ENCODE results near the gene TCERG1L.

TCERG1L gene

DNA sequence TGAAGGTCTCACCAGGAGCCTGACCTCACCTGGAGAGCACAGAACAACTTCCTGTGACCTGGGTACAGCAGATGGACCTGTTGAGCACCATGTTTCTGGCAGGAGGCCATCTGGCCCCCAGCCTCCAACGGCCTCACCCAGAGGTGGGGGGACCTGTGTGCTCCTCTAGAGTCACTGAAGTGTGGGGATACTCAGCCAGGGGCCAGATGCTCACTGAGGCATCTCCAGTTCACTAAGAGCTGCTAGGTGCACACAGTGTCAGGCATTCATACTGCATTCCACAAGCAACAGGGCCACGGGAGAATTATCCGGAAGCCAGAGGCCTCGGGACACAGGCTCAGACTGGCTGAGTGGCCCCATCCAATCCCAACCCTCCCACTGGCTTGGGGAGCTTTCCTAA, 161.4 kb downstream of the TCERG1L start:
- H3K9me3 Mint-ChIP-seq, result peaks cover 10% of the 10 kb centered on the region
- no peaks in the 10 kb centered on the region for H3K27me3 Mint-ChIP-seq
- H3K4me3 Mint-ChIP-seq, result no peak overlapping the region
- no peak for DNase-seq
- H3K36me3 Mint-ChIP-seq (ENCODE audit: low read depth), result no peaks in the 10 kb centered on the region
- H3K4me1 Mint-ChIP-seq (ENCODE audit: low read depth), result no peaks in the 10 kb centered on the region
- no peak overlapping the region for H3K27ac Mint-ChIP-seq

DNA sequence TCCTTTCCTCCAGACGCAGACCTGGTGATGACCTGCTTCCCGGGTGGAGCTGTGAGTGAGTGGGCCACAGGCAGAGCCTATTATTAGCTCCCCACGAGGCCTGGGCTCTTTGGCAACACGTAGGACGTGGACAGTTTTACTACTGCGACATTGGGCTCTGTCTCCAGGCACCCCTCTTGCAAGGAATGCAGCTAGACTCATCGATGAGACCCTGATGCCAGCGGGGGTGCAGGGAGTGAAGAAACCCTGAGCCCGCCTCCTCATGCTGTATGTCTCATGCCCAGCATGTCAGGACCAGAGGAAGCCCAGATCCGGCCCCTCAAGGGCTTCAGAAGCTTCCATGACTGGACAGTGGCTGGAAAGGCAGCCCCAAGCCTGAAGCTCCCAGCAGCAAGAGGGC, 161.9 kb downstream of the TCERG1L start:
- Mint-ChIP-seq H3K4me3 (no peak overlapping the region), H3K36me3 (ENCODE audit: low read depth) (no peaks in the 10 kb centered on the region), H3K9me3 (peaks cover 10% of the 10 kb centered on the region), H3K27ac (no peak overlapping the region), H3K4me1 (ENCODE audit: low read depth) (no peaks in the 10 kb centered on the region), H3K27me3 (no peaks in the 10 kb centered on the region)
- no peak for DNase-seq

- Mint-ChIP-seq H3K36me3 (ENCODE audit: low read depth) (no peaks in the 10 kb centered on the region), H3K27ac (no peak overlapping the region), H3K27me3 (no peaks in the 10 kb centered on the region), H3K9me3 (peaks cover 10% of the 10 kb centered on the region), H3K4me1 (ENCODE audit: low read depth) (no peaks in the 10 kb centered on the region), H3K4me3 (no peak overlapping the region)
- DNase-seq, result no peak
Observed at GRCh38 chr10:131149111-131149510, 162.4 kb downstream of the TCERG1L start.

GRCh38 chr10:131148270-131148669, 163.3 kb downstream of the TCERG1L start:
- no peak overlapping the region for H3K4me3 Mint-ChIP-seq
- no peaks in the 10 kb centered on the region for H3K36me3 Mint-ChIP-seq (ENCODE audit: low read depth)
- H3K27ac Mint-ChIP-seq, result no peak overlapping the region
- no peaks in the 10 kb centered on the region for H3K4me1 Mint-ChIP-seq (ENCODE audit: low read depth)
- H3K27me3 Mint-ChIP-seq, result no peaks in the 10 kb centered on the region
- DNase-seq, result no peak
- peaks cover 10% of the 10 kb centered on the region for H3K9me3 Mint-ChIP-seq

GRCh38 chr10:131147301-131147975, 164.1 kb downstream of the TCERG1L start:
- Mint-ChIP-seq H3K27me3 (no peaks in the 10 kb centered on the region), H3K36me3 (ENCODE audit: low read depth) (no peaks in the 10 kb centered on the region), H3K4me1 (ENCODE audit: low read depth) (no peaks in the 10 kb centered on the region), H3K4me3 (no peak overlapping the region), H3K27ac (no peak overlapping the region), H3K9me3 (peaks cover 5% of the 10 kb centered on the region)
- no peak for DNase-seq

GRCh38 chr10:131146790-131147189, 164.7 kb downstream of the TCERG1L start:
- DNase-seq, result no peak
- Mint-ChIP-seq H3K4me1 (ENCODE audit: low read depth) (no peaks in the 10 kb centered on the region), H3K4me3 (no peak overlapping the region), H3K27ac (no peak overlapping the region), H3K36me3 (ENCODE audit: low read depth) (no peaks in the 10 kb centered on the region), H3K9me3 (no peaks in the 10 kb centered on the region), H3K27me3 (no peaks in the 10 kb centered on the region)

DNA sequence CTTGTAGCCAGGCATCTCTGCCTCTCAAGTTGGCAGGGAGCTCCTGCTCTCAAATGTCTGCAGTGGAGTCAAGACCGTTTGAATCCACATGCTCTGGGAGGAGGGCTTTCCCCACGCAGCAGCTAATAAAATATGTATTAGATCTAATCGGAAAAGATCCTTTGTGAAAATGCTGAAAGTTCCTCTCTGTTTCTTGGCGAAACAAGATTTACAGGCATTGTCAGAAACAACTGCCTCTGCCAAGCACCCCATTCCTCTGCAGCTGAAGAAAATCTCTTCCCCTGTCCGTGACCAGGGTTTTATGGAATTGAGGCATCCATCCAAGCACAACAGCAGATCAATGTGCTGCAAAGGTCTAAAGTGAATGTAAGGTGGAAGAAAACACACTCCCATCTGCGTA, 165.8 kb downstream of the TCERG1L start:
- Mint-ChIP-seq H3K36me3 (ENCODE audit: low read depth) (no peaks in the 10 kb centered on the region), H3K27me3 (no peaks in the 10 kb centered on the region), H3K27ac (no peak overlapping the region), H3K4me3 (no peak overlapping the region), H3K9me3 (no peaks in the 10 kb centered on the region), H3K4me1 (ENCODE audit: low read depth) (no peaks in the 10 kb centered on the region)
- DNase-seq, result no peak

GRCh38 chr10:131144711-131145375, 166.7 kb downstream of the TCERG1L start:
- no peak overlapping the region for H3K4me3 Mint-ChIP-seq
- no peaks in the 10 kb centered on the region for H3K9me3 Mint-ChIP-seq
- H3K4me1 Mint-ChIP-seq (ENCODE audit: low read depth), result no peaks in the 10 kb centered on the region
- H3K27ac Mint-ChIP-seq, result no peak overlapping the region
- no peaks in the 10 kb centered on the region for H3K36me3 Mint-ChIP-seq (ENCODE audit: low read depth)
- no peak for DNase-seq
- H3K27me3 Mint-ChIP-seq, result no peaks in the 10 kb centered on the region

GRCh38 chr10:131144196-131144595, 167.3 kb downstream of the TCERG1L start:
- DNase-seq, result no peak
- no peaks in the 10 kb centered on the region for H3K27me3 Mint-ChIP-seq
- H3K27ac Mint-ChIP-seq, result no peak overlapping the region
- H3K4me3 Mint-ChIP-seq, result no peak overlapping the region
- H3K4me1 Mint-ChIP-seq (ENCODE audit: low read depth), result no peaks in the 10 kb centered on the region
- no peaks in the 10 kb centered on the region for H3K9me3 Mint-ChIP-seq
- no peaks in the 10 kb centered on the region for H3K36me3 Mint-ChIP-seq (ENCODE audit: low read depth)

GRCh38 chr10:131143425-131144165, 167.9 kb downstream of the TCERG1L start:
- no peak overlapping the region for H3K4me3 Mint-ChIP-seq
- H3K27ac Mint-ChIP-seq, result no peak overlapping the region
- no peak for DNase-seq
- H3K36me3 Mint-ChIP-seq (ENCODE audit: low read depth), result no peaks in the 10 kb centered on the region
- H3K9me3 Mint-ChIP-seq, result no peaks in the 10 kb centered on the region
- no peaks in the 10 kb centered on the region for H3K27me3 Mint-ChIP-seq
- no peaks in the 10 kb centered on the region for H3K4me1 Mint-ChIP-seq (ENCODE audit: low read depth)

GRCh38 chr10:131142517-131143380, 168.8 kb downstream of the TCERG1L start:
- Mint-ChIP-seq H3K4me1 (ENCODE audit: low read depth) (no peaks in the 10 kb centered on the region), H3K4me3 (no peak overlapping the region), H3K27ac (no peak overlapping the region), H3K27me3 (no peaks in the 10 kb centered on the region), H3K36me3 (ENCODE audit: low read depth) (no peaks in the 10 kb centered on the region), H3K9me3 (no peaks in the 10 kb centered on the region)
- DNase-seq, result no peak

DNA sequence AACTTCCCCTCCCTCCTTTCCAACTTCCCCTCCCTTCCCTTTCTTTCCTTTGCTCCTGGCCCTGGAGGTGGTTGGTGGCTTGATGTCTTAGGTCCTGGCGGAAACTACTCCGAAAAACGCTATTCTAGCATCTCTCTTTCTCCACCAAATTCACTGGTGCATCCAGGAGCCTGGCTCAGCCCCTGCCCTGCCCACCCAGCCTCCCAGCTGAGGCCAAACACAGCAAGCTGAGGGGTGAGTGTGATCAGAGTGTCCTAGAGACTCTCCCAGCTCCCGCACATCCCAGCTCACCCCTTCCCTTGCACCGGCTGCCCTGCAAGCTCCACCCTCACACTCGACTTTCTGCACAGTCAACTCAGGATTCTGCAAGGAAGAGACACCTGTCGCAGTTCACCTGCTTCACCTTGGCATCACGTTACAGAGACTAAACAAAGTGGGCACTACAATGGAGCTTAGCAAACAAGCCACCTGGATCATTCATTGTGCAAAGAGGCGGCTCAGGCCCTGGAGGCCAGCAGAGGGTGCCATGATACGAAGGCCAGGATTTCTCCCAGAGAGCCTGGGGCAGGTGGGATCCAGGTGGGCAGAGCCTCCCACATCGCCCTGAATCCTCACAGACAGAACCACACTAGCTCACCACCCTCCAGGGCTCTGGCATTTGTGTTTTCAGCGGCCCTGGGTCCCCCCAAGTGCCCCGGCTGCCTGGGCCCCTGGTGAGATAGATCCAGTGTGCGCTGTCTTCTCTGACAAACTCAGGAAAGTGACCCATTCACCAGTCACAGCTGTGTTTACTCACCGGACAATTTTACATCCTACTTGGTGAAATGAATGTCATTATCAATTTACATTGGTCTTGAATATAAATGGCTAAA, 169.6 kb downstream of the TCERG1L start:
- Mint-ChIP-seq H3K4me1 (ENCODE audit: low read depth) (no peaks in the 10 kb centered on the region), H3K27me3 (no peaks in the 10 kb centered on the region), H3K9me3 (no peaks in the 10 kb centered on the region), H3K36me3 (ENCODE audit: low read depth) (no peaks in the 10 kb centered on the region), H3K4me3 (no peak overlapping the region), H3K27ac (no peak overlapping the region)
- DNase-seq, result no peak

- Mint-ChIP-seq H3K4me1 (ENCODE audit: low read depth) (no peaks in the 10 kb centered on the region), H3K27ac (no peak overlapping the region), H3K27me3 (no peaks in the 10 kb centered on the region), H3K9me3 (no peaks in the 10 kb centered on the region), H3K4me3 (no peak overlapping the region), H3K36me3 (ENCODE audit: low read depth) (no peaks in the 10 kb centered on the region)
- no peak for DNase-seq
Observed at GRCh38 chr10:131141207-131141606, 170.3 kb downstream of the TCERG1L start.

GRCh38 chr10:131140606-131141005, 170.9 kb downstream of the TCERG1L start:
- H3K36me3 Mint-ChIP-seq (ENCODE audit: low read depth), result no peaks in the 10 kb centered on the region
- H3K4me1 Mint-ChIP-seq (ENCODE audit: low read depth), result no peaks in the 10 kb centered on the region
- no peak for DNase-seq
- no peak overlapping the region for H3K27ac Mint-ChIP-seq
- H3K27me3 Mint-ChIP-seq, result no peaks in the 10 kb centered on the region
- H3K4me3 Mint-ChIP-seq, result no peak overlapping the region
- no peaks in the 10 kb centered on the region for H3K9me3 Mint-ChIP-seq

Measured in activated T-cell treated with anti-CD3 and anti-CD28 coated beads, Interleukin-2, amount 50 U/mL, for 24 hours (primary cell).